Measurements from ENCODE around the gene PKNOX2. TPM values are rescaled to one million over a fixed set of nuclear protein-coding genes. Genes with fewer than 3 reads are reported as not detected.

The PKNOX2 gene
- total RNA-seq, 2 donors from 2014 or later: not detected

GRCh38 chr11:125476721-125477120 is 312.2 kb downstream of the PKNOX2 start:
- peaks cover 7 to 9% of the 10 kb centered on the region in 2 donors for H3K4me1 Mint-ChIP-seq (ENCODE audit: low read depth in 2 of 2)
- no peaks in the 10 kb centered on the region for H3K27me3 Mint-ChIP-seq

DNA sequence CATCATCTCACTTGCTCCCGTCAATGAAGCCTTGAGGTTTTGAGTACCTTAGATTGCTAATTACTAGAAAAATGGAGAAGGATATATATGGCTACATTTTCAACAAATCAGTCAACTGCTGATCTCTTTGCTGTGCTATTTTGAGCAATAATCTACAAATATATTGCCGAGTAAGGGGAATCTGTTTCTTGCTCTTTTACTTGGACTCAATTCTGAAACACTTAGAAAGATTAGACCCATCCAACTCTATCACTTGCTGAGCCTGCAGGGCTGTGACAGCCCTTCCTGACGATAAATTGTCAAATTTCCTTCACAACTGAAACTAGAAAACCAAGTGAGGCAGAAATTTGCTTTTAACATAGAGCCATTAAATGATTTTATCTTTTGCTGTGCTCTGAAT is 314.6 kb downstream of the PKNOX2 start:
- Mint-ChIP-seq H3K27ac (no peak overlapping the region), H3K9me3 (no peaks in the 10 kb centered on the region), H3K4me1 (ENCODE audit: low read depth in 2 of 2) (peaks cover 8 to 9% of the 10 kb centered on the region in 2 donors), H3K36me3 (peaks cover 34% of the 10 kb centered on the region), H3K27me3 (no peaks in the 10 kb centered on the region), H3K4me3 (no peak overlapping the region)
- no peak for DNase-seq (ENCODE audit: low spot score)
- no peak for ATAC-seq

More at GRCh38 chr11:125476721-125477120, 312.2 kb downstream of the PKNOX2 start:
- Mint-ChIP-seq H3K9me3 (no peaks in the 10 kb centered on the region), H3K27ac (peak overlapping the region in 1 of 2 donors; percentile 19), H3K4me3 (no peak overlapping the region), H3K36me3 (peaks cover 27% of the 10 kb centered on the region)
- no peak for DNase-seq (ENCODE audit: low spot score)
- no peak for ATAC-seq

- H3K9me3 Mint-ChIP-seq: no peaks in the 10 kb centered on the region
- H3K27me3 Mint-ChIP-seq: no peaks in the 10 kb centered on the region
- H3K36me3 Mint-ChIP-seq: peaks cover 21% of the 10 kb centered on the region
- ATAC-seq: no peak
- DNase-seq (ENCODE audit: low spot score): no peak
- peaks cover 4 to 6% of the 10 kb centered on the region in 2 donors for H3K4me1 Mint-ChIP-seq (ENCODE audit: low read depth in 2 of 2)
- peak overlapping the region in 1 of 2 donors; percentile 54 for H3K27ac Mint-ChIP-seq
- H3K4me3 Mint-ChIP-seq: no peak overlapping the region
These were observed 317.0 kb downstream of the PKNOX2 start for GRCh38 chr11:125481531-125481930.

Other genes starting within 250 kb of the PKNOX2 start
- not detected for gene HEPN1, start 245.5 kb upstream of the PKNOX2 start, total RNA-seq
- gene HEPACAM, start 228.7 kb upstream of the PKNOX2 start, total RNA-seq: not detected
- gene CCDC15, start 210.5 kb upstream of the PKNOX2 start, total RNA-seq: 1 to 10 TPM; 2.7 to 6.8 TPM
- 1 to 10 TPM in 1 of 2 donors, under 1 TPM in 1; 0.36 to 1.0 TPM for gene SLC37A2, start 101.4 kb upstream of the PKNOX2 start, total RNA-seq
- gene TMEM218, start 53.1 kb upstream of the PKNOX2 start, total RNA-seq: 10 to 100 TPM; 14.2 to 19.7 TPM

Measured in natural killer cell treated with Interleukin-12 subunit alpha and Interleukin-12 subunit beta and Interleukin-15 and Interleukin-18, amount 100 ng/mL, for 72 hours (primary cell).